COLO668 (cell line): Measurements from ENCODE around the gene TOMM34.

Experiments
- DNase-seq: peaks from one replicate; lab custom pipeline; 2025; ENCODE audit not compliant: unreplicated experiment; lab: John Stamatoyannopoulos, UW

Gene TOMM34

GRCh38 chr20:44897133-44897532 is 63.1 kb downstream of the TOMM34 start:
- DNase-seq, result no peak

- no peak for DNase-seq
Measured at GRCh38 chr20:44896583-44896982, 63.6 kb downstream of the TOMM34 start.

GRCh38 chr20:44894959-44895358 is 65.2 kb downstream of the TOMM34 start:
- no peak for DNase-seq
